Transverse colon (tissue), 4 donors: ENCODE measurements around the gene CYP8B1. TPM values are rescaled to one million over a fixed set of nuclear protein-coding genes. Genes with fewer than 3 reads are reported as not detected.

ENCODE experiments used
- DNase-seq: peaks from one replicate; pipeline ENCODE4 v3.0.0-alpha.2; 2019
- H3K27ac ChIP-seq, 4 donors: fragments of 200-600 bp; sonication (generic); 2 replicates each; pipeline ENCODE4 v1.5.1; 2016 to 2018; ENCODE audit warnings: inconsistent platforms in 4 of 4
- H3K27me3 ChIP-seq: fragments of 200-600 bp; sonication (generic); 2 replicates; pipeline ENCODE4 v1.5.1; 2017; ENCODE audit warnings: inconsistent platforms
- H3K36me3 ChIP-seq, 4 donors: fragments of 200-600 bp; sonication (generic); 2 replicates each; pipeline ENCODE4 v1.5.1; 2017 to 2019; ENCODE audit warnings: inconsistent platforms in 4 of 4
- H3K4me1 ChIP-seq, 4 donors: fragments of 200-600 bp; sonication (generic); 2 replicates each; pipeline ENCODE4 v1.5.1; 2017 to 2020; ENCODE audit warnings: inconsistent platforms in 4 of 4
- H3K4me3 ChIP-seq, 4 donors: fragments of 200-600 bp; sonication (generic); 1 replicate in 1 of 4; 2 replicates in 3 of 4; pipeline versions ENCODE4 v1.5.1 to v1.6.1; 2017 to 2019; ENCODE audit warnings: inconsistent platforms in 4 of 4
- H3K9me3 ChIP-seq, 2 donors: fragments of 200-600 bp; sonication (generic); 2 replicates each; pipeline ENCODE4 v1.5.1; 2017 to 2019; ENCODE audit warnings: inconsistent platforms in 2 of 2
- CTCF ChIP-seq, 5 experiments: fragments of 200-600 bp in 3 of 5; fragments of 450-650 bp in 2 of 5; sonication (generic) in 3 of 5; IDR thresholded peaks; 1 replicate in 2 of 5; 2 replicates in 3 of 5; pipeline ENCODE4 v1.5.1; 2016 to 2017; ENCODE audit warnings: antibody characterized with exemption in 5 of 5, inconsistent platforms in 3 of 5, mild to moderate bottlenecking in 2 of 5, moderate library complexity in 1 of 5
- EP300 ChIP-seq: sonication (generic); formaldehyde crosslinking; IDR thresholded peaks from one replicate; pipeline ENCODE4 v1.6.1; 2017; ENCODE audit warnings: antibody characterized with exemption, low read depth
- POLR2A ChIP-seq: fragments of 450-650 bp; IDR thresholded peaks from one replicate; pipeline ENCODE4 v1.6.1; 2016; ENCODE audit warnings: antibody characterized with exemption, mild to moderate bottlenecking, moderate library complexity
- POLR2AphosphoS5 ChIP-seq, 3 donors: sonication (generic); formaldehyde crosslinking; IDR thresholded peaks; one replicate each; pipeline ENCODE4 v1.6.1; 2016; ENCODE audit warnings: antibody characterized with exemption in 3 of 3
- WGBS, 2 donors: methylation state at CpG; one replicate each; pipeline ENCODE4 v1.1.5; 2018; ENCODE audit warnings: low coverage in 1 of 2; 5-methylcytosine and 5-hydroxymethylcytosine counted together
- in situ Hi-C, 4 donors: fragments of 200-750 bp; cut with MboI; loops; one replicate each; pipeline versions ENCODE4 v1.15.0 to v1.15.1; 2017; ENCODE audit warnings: low sequenced_read_pairs in 3 of 4, low pct_ligation_motif_present in 1 of 4, low pct_unique_long_range_greater_than_20kb in 1 of 4
- intact Hi-C: fragments of 100-400 bp; cut with DNase I; formaldehyde crosslinking; loops from one replicate; pipeline ENCODE4 v1.15.1; 2023; ENCODE audit warnings: low total_unique reads
- total RNA-seq, 4 donors: library from RNA; depleted of rRNA; stranded (reverse); fragments of >200 nt; gene quantifications; one replicate each; pipeline ENCODE4 v1.1.0, GENCODE V29; 2016

CYP8B1 gene
- total RNA-seq, 4 donors from 2014 or later: not detected

GRCh38 chr3:42898896-42899675 lies 23.4 kb upstream of the CYP8B1 start:
- TF ChIP-seq EP300: no peak
- no peak for TF ChIP-seq POLR2A
- TF ChIP-seq POLR2AphosphoS5 (IDR thresholded peaks at IDR 0.05): no peak
- no peak for TF ChIP-seq CTCF (IDR thresholded peaks at IDR 0.05)
- Histone ChIP-seq H3K27ac (no peak overlapping the region), H3K4me1 (no peaks in the 10 kb centered on the region), H3K4me3 (no peak overlapping the region), H3K36me3 (no peaks in the 10 kb centered on the region), H3K9me3 (no peaks in the 10 kb centered on the region), H3K27me3 (no peaks in the 10 kb centered on the region)
- in situ Hi-C loops (loop anchor here in 1 of 4 donors (25.0 kb wide), 1 partner anchor 662 kb away; no protein-coding TSS in a partner anchor), intact Hi-C loops (no loop called here)
- no peak for DNase-seq

- no peak for DNase-seq
- Histone ChIP-seq H3K9me3 (no peaks in the 10 kb centered on the region), H3K4me3 (no peak overlapping the region), H3K27me3 (no peaks in the 10 kb centered on the region), H3K4me1 (no peaks in the 10 kb centered on the region), H3K27ac (no peak overlapping the region), H3K36me3 (no peaks in the 10 kb centered on the region)
- intact Hi-C loops: no loop called here
- TF ChIP-seq EP300 (no peak), POLR2AphosphoS5 (IDR thresholded peaks at IDR 0.05) (no peak), POLR2A (no peak), CTCF (IDR thresholded peaks at IDR 0.05) (no peak)
- in situ Hi-C loops: loop anchor here in 1 of 4 donors (25.0 kb wide), 1 partner anchor 658 kb away; no protein-coding TSS in a partner anchor
Observed at GRCh38 chr3:42895580-42895868, 19.8 kb upstream of the CYP8B1 start.

GRCh38 chr3:42894698-42895579 lies 19.3 kb upstream of the CYP8B1 start:
- no peaks in the 10 kb centered on the region for H3K36me3 ChIP-seq
- WGBS, 2 donors: 46 to 61% methylated on average over 2 to 3 of the region's 3 CpGs
- H3K27me3 ChIP-seq: no peaks in the 10 kb centered on the region
- in situ Hi-C loops: loop anchor here in 1 of 4 donors (25.0 kb wide), 1 partner anchor 658 kb away; no protein-coding TSS in a partner anchor
- H3K27ac ChIP-seq: no peak overlapping the region
- H3K4me3 ChIP-seq: no peak overlapping the region
- intact Hi-C loops: no loop called here
- H3K4me1 ChIP-seq: no peaks in the 10 kb centered on the region
- no peak for DNase-seq
- no peaks in the 10 kb centered on the region for H3K9me3 ChIP-seq
- TF ChIP-seq POLR2AphosphoS5 (IDR thresholded peaks at IDR 0.05) (no peak), CTCF (IDR thresholded peaks at IDR 0.05) (no peak), POLR2A (no peak), EP300 (no peak)

- intact Hi-C loops: no loop called here
- TF ChIP-seq EP300 (no peak), POLR2AphosphoS5 (IDR thresholded peaks at IDR 0.05) (no peak), POLR2A (no peak), CTCF (IDR thresholded peaks at IDR 0.05) (no peak)
- H3K9me3 ChIP-seq: no peaks in the 10 kb centered on the region
Observed at GRCh38 chr3:42892807-42893206, 17.1 kb upstream of the CYP8B1 start.

More at GRCh38 chr3:42892807-42893206, 17.1 kb upstream of the CYP8B1 start:
- H3K27me3 ChIP-seq: peaks cover 3% of the 10 kb centered on the region
- H3K36me3 ChIP-seq: no peaks in the 10 kb centered on the region
- no peaks in the 10 kb centered on the region for H3K4me1 ChIP-seq
- H3K27ac ChIP-seq: no peak overlapping the region
- DNase-seq: no peak
- no peak overlapping the region for H3K4me3 ChIP-seq
- WGBS, 2 donors: 76% methylated on average over 1 of the region's 1 CpG; no CpG with 5 or more reads in 1 of the 2 donors
- in situ Hi-C loops: loop anchor here in 1 of 4 donors (25.0 kb wide), 1 partner anchor 656 kb away; no protein-coding TSS in a partner anchor
